Measurements from ENCODE around the gene CLDN17.

GRCh38 chr21:30211071-30211470 is 44.5 kb upstream of the CLDN17 start:
- no peak for TF ChIP-seq POLR2AphosphoS5 (IDR thresholded peaks at IDR 0.05)
- TF ChIP-seq CTCF (IDR thresholded peaks at IDR 0.05): no peak
